NCI-H1417 treated with DMSO at 0.1 percent for 48 hours (cell line): ENCODE results near the gene TEX9.
"Not testable (repeated sequence)": the region's sequence is repeated elsewhere in the genome, so short reads cannot be mapped to it uniquely, and the experiment has no call there.

Experiments used
- DNase-seq: peaks from one replicate; lab custom pipeline; 2025; lab: John Stamatoyannopoulos, UW

The TEX9 gene

GRCh38 chr15:56366211-56366610, 985 bp downstream of the TEX9 start:
- no peak for DNase-seq

GRCh38 chr15:56367156-56367555, 1.9 kb downstream of the TEX9 start:
- no peak for DNase-seq

GRCh38 chr15:56369234-56369633, 4.0 kb downstream of the TEX9 start:
- DNase-seq = no peak

- DNase-seq = no peak
Measured at GRCh38 chr15:56371495-56372147, 6.4 kb downstream of the TEX9 start.

- not testable (repeated sequence) for DNase-seq
Measured at GRCh38 chr15:56374693-56375092, 9.5 kb downstream of the TEX9 start.

- DNase-seq = not testable (repeated sequence)
Measured at GRCh38 chr15:56377822-56378221, 12.6 kb downstream of the TEX9 start.

- DNase-seq = no peak
Measured at GRCh38 chr15:56383010-56383409, 17.8 kb downstream of the TEX9 start.

GRCh38 chr15:56385908-56386307, 20.7 kb downstream of the TEX9 start:
- DNase-seq = no peak

- DNase-seq = no peak
Measured at GRCh38 chr15:56390739-56391267, 25.6 kb downstream of the TEX9 start.

- DNase-seq = no peak
Measured at GRCh38 chr15:56393277-56393676, 28.1 kb downstream of the TEX9 start.

GRCh38 chr15:56394909-56395308, 29.7 kb downstream of the TEX9 start:
- no peak for DNase-seq

- not testable (repeated sequence) for DNase-seq
Measured at GRCh38 chr15:56397325-56397724, 32.1 kb downstream of the TEX9 start.

GRCh38 chr15:56399209-56399608, 34.0 kb downstream of the TEX9 start:
- not testable (repeated sequence) for DNase-seq

- no peak for DNase-seq
Measured at GRCh38 chr15:56410721-56411120, 45.5 kb downstream of the TEX9 start.

- DNase-seq = no peak
Measured at GRCh38 chr15:56411122-56411749, 46.0 kb downstream of the TEX9 start.

- DNase-seq = not testable (repeated sequence)
Measured at GRCh38 chr15:56413114-56413733, 48.0 kb downstream of the TEX9 start.

- DNase-seq = no peak
Measured at GRCh38 chr15:56425276-56425675, 60.0 kb downstream of the TEX9 start.

GRCh38 chr15:56425976-56426375, 60.8 kb downstream of the TEX9 start:
- no peak for DNase-seq

- DNase-seq = peak; percentile 12
Measured at GRCh38 chr15:56428821-56429458, 63.7 kb downstream of the TEX9 start.

GRCh38 chr15:56432304-56432703, 67.1 kb downstream of the TEX9 start:
- DNase-seq = no peak

GRCh38 chr15:56440214-56440770, 75.1 kb downstream of the TEX9 start:
- no peak for DNase-seq

GRCh38 chr15:56442354-56442753, 77.1 kb downstream of the TEX9 start:
- DNase-seq = no peak
